ENCODE data around the gene CERT1.

The CERT1 gene

DNA sequence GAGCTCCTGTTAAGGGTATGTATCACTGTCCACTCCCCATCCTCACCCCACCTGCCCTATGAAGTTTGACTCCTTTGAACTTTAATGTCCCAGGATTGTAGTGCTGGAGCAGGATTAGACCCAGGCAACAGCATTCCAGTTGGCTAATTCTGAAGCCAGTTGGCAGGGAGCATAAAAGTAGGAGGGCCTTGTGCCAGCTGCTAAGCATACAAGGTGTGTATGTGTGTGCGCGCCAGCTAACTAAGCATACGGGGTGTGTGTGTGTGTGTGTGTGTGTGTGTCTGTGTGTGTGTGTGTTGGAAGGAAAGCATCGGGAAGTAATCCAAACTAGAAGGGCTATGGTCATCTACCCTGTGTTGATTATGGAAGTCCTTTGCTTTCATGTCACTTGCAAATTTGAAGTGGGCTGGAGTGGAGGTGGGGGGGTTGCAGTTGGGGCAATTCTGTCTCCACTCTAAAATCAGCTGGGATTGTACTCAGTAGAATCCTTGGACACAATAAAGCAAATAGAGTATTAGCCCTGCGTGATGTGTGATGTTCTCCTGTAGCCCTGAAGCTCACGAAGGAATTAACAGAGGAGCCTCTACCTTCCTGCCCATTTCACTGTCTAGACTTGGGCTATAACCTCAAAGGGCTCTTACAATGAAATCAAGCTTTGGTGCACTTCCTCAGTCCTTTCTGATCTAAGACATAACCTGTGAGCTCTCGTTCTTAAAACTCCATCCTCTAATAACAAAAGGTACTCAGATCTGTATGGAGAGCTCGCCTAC, 147.5 kb downstream of the CERT1 start:
- H3K4me3 ChIP-seq (ENCODE audit: low read depth, low read length) = no peak overlapping the region
- TF ChIP-seq, protein P1, sequence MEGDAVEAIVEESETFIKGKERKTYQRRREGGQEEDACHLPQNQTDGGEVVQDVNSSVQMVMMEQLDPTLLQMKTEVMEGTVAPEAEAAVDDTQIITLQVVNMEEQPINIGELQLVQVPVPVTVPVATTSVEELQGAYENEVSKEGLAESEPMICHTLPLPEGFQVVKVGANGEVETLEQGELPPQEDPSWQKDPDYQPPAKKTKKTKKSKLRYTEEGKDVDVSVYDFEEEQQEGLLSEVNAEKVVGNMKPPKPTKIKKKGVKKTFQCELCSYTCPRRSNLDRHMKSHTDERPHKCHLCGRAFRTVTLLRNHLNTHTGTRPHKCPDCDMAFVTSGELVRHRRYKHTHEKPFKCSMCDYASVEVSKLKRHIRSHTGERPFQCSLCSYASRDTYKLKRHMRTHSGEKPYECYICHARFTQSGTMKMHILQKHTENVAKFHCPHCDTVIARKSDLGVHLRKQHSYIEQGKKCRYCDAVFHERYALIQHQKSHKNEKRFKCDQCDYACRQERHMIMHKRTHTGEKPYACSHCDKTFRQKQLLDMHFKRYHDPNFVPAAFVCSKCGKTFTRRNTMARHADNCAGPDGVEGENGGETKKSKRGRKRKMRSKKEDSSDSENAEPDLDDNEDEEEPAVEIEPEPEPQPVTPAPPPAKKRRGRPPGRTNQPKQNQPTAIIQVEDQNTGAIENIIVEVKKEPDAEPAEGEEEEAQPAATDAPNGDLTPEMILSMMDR (IDR thresholded peaks at IDR 0.05; ENCODE audit: insufficient read depth, low read depth, low read length, missing control alignments) = no peak
- no peak for DNase-seq (ENCODE audit: low read depth)

DNA sequence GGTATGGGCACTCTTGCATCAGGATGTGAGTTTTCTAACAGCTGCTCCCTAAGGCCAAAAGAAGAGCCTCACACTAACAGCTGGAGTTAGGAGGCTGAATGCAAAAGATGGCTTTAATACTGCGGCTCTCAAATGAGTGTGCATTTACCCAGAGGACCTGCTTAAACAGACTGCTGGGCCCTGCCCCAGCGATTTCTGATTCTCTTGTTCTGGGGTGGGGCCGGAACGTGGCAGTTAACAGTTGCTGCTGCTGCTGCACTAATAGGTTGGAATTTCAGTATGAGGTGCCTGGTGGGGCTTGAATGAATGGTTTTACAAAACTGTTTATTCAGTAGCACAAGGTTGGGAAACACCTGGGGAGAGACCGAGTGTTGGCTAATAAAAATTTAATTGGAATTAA, 148.3 kb downstream of the CERT1 start:
- TF ChIP-seq, protein P1 (IDR thresholded peaks at IDR 0.05; ENCODE audit: insufficient read depth, low read depth, low read length, missing control alignments) = no peak
- no peak for DNase-seq (ENCODE audit: low read depth)
- H3K4me3 ChIP-seq (ENCODE audit: low read depth, low read length) = no peak overlapping the region

DNA sequence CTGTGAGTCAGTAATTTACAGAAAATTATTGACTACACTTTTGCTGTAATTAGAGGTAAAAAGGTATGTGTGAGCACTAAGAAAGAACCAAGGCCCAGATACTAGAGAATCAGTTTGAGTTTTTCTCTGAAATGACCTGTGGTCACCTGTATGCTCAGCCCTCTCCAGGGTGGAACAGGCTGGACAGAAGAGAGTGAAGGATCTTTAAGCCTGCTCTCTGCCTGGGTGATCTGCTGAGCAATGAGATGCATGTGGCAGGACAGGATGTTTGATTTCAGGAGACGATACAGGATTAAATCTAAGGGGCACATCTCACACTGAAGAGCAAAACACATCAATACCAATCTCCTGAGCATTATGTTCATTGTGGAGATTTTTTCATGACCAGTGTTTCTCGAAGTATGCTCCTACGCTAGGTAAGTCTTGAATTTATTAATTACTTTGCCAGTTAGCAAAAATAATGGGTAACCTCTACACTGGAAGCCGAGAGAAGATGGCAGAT, 148.9 kb downstream of the CERT1 start:
- H3K4me3 ChIP-seq (ENCODE audit: low read depth, low read length) = no peak overlapping the region
- TF ChIP-seq, protein P1 (IDR thresholded peaks at IDR 0.05; ENCODE audit: insufficient read depth, low read depth, low read length, missing control alignments) = no peak
- no peak for DNase-seq (ENCODE audit: low read depth)

DNA sequence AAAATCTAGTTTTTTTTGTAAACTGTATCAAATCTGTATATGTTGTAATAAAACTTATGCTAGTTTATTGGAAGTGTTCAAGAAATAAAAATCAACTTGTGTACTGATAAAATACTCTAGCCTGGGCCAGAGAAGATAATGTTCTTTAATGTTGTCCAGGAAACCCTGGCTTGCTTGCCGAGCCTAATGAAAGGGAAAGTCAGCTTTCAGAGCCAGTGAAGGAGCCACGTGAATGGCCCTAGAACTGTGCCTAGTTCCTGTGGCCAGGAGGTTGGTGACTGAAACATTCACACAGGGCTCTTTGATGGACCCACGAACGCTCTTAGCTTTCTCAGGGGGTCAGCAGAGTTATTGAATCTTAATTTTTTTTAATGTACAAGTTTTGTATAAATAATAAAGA, 150.1 kb downstream of the CERT1 start:
- H3K4me3 ChIP-seq (ENCODE audit: low read depth, low read length) = no peak overlapping the region
- no peak for DNase-seq (ENCODE audit: low read depth)
- TF ChIP-seq, protein P1 (IDR thresholded peaks at IDR 0.05; ENCODE audit: insufficient read depth, low read depth, low read length, missing control alignments) = no peak

DNA sequence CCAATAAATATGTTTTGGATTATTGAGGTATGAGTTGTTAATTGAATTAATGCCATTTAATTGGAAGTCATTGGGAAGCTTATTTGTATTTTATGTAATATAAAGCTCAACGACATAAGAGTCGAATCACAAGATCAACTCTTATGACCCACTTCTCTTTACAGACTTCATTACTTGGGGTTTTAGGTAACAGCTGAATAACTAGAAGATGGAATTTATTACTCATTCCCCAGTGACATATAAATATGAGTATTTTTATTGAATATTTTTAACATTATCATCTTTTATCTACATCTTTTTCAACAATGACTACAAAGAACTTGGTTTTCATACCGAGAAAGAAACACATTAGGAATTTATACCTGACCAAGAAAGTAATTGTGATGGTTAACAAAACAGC, 153.3 kb downstream of the CERT1 start:
- no peak for DNase-seq (ENCODE audit: low read depth)
- TF ChIP-seq, protein P1 (IDR thresholded peaks at IDR 0.05; ENCODE audit: insufficient read depth, low read depth, low read length, missing control alignments) = no peak
- H3K4me3 ChIP-seq (ENCODE audit: low read depth, low read length) = no peak overlapping the region

DNA sequence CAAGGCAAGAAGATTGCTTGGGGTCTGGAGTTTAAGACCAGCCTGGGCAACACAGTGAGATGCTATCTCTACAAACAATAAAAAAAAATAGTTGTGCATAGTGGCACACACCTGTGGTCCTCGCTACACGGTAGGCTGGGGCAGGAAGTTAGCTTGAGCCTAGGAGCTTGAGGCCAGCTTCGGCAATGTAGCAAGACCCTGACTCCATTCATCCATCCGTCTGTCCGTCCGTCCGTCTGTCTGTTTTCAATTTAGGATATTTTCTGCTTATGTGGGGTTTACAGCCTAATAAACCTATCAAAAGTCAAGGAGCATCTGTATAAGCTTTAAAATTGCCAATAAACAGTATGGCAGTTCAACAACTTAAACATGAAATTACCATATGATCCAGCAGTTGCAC, 154.7 kb downstream of the CERT1 start:
- H3K4me3 ChIP-seq (ENCODE audit: low read depth, low read length) = no peak overlapping the region
- no peak for DNase-seq (ENCODE audit: low read depth)
- TF ChIP-seq, protein P1 (IDR thresholded peaks at IDR 0.05; ENCODE audit: insufficient read depth, low read depth, low read length, missing control alignments) = no peak

DNA sequence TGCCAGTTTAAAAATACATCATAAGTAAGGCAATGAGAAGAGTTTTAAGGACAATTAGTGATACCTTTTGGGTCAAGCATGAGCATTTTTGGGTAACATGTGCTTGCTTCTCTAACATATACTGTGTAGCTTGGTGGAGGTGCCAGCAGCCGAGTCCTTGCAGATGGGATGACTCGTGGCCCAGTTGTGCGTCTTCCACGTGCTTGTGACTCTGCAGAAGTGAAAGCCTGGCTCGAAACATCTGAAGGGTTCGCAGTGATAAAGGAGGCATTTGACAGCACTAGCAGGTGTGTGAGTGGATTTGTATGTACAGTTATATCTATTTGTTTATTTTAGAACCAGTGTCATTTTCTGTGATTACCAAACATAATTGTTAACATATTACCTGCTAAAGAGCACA, 156.2 kb downstream of the CERT1 start:
- DNase-seq (ENCODE audit: low read depth) = no peak
- H3K4me3 ChIP-seq (ENCODE audit: low read depth, low read length) = no peak overlapping the region
- TF ChIP-seq, protein P1 (IDR thresholded peaks at IDR 0.05; ENCODE audit: insufficient read depth, low read depth, low read length, missing control alignments) = no peak
